Mucosa of descending colon (tissue), 3 donors: ENCODE data around the gene BPIFB3. TPM values are rescaled to one million over a fixed set of nuclear protein-coding genes. Genes with fewer than 3 reads are reported as not detected.
"Not testable (repeated sequence)": the region's sequence is repeated elsewhere in the genome, so short reads cannot be mapped to it uniquely, and the experiment has no call there.

Source experiments
- ATAC-seq: fragments of 200-7000 bp; cut with Tn5 transposase; one replicate; pipeline ENCODE4 v1.9.1; 2020; ENCODE audit warnings: mild to moderate bottlenecking, moderate library complexity
- DNase-seq, 3 donors: peaks; one replicate each; pipeline ENCODE4 v3.0.0-alpha.2; 2020
- H3K36me3 ChIP-seq: fragments of 200-600 bp; one replicate; pipeline ENCODE4 v1.8.0; 2021; ENCODE audit warnings: low read depth, mild to moderate bottlenecking
- H3K4me1 ChIP-seq: fragments of 200-600 bp; one replicate; pipeline ENCODE4 v1.8.0; 2021; ENCODE audit warnings: low read depth, mild to moderate bottlenecking
- H3K4me3 ChIP-seq: fragments of 200-600 bp; one replicate; pipeline ENCODE4 v1.8.0; 2021; ENCODE audit warnings: mild to moderate bottlenecking
- H3K9me3 ChIP-seq: fragments of 200-600 bp; one replicate; pipeline ENCODE4 v1.8.0; 2021; ENCODE audit warnings: mild to moderate bottlenecking
- CTCF ChIP-seq: fragments of 200-600 bp; IDR thresholded peaks from one replicate; pipeline ENCODE4 v1.8.0; 2022; ENCODE audit warnings: antibody characterized with exemption, mild to moderate bottlenecking
- intact Hi-C, 2 donors: fragments of 100-400 bp; cut with DNase I in 1 of 2; cut with micrococcal nuclease in 1 of 2; formaldehyde crosslinking; loops; one replicate each; pipeline versions ENCODE4 v1.11.0 to v1.11.1; 2022; cut with DNase I, micrococcal nuclease
- total RNA-seq, 3 donors: library from RNA; stranded (reverse); fragmentation: NEBNext Ultra II Directional in 2 of 3; extraction: Animal tissue kit (Norgen Biotek cat#: 25700) in 2 of 3; gene quantifications; one replicate each; pipeline versions ENCODE4 v1.2.1 to v1.2.4, GENCODE V29; 2021 to 2023
- donor health status: DM: no; HTN: no; CAD: no; lungs with moderate emphysema.
- donor health status: DM: no; HTN: no; CAD: no.
- donor health status: DM: no; HTN: yes; CAD: no.

The BPIFB3 gene
- total RNA-seq, 3 donors from 2014 or later, result not detected

GRCh38 chr20:33119725-33120720, 66.3 kb downstream of the BPIFB3 start:
- Histone ChIP-seq H3K4me1 (no peaks in the 10 kb centered on the region), H3K4me3 (no peak overlapping the region), H3K9me3 (no peaks in the 10 kb centered on the region), H3K36me3 (no peaks in the 10 kb centered on the region)
- no peak for DNase-seq
- no peak for TF ChIP-seq CTCF
- ATAC-seq, result no peak
- intact Hi-C loops, result no loop called here

DNA sequence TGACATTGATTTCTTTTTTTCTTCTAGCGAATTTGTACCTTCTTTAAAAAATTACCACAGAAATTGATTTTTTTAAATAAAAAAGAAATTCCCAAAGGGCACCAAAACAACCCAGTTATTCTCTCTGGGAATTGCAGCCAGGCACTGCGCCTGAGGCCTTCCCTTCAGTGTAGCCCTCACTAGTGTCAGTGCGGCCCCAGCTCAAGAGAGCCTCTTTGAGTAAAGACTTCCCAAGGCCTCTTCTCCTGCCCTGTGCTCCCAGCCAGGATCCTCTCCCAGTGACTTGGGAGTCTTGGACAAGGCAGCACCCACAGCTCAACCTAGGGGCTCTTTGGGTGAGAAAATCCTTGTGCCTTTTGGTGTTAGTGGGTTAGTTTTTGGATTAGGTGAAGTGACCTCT, 67.2 kb downstream of the BPIFB3 start:
- ATAC-seq (no peak), DNase-seq (no peak)
- H3K9me3 ChIP-seq, result no peaks in the 10 kb centered on the region
- H3K36me3 ChIP-seq, result no peaks in the 10 kb centered on the region
- no peak for TF ChIP-seq CTCF
- no peak overlapping the region for H3K4me3 ChIP-seq
- intact Hi-C loops, result no loop called here
- no peaks in the 10 kb centered on the region for H3K4me1 ChIP-seq

DNA sequence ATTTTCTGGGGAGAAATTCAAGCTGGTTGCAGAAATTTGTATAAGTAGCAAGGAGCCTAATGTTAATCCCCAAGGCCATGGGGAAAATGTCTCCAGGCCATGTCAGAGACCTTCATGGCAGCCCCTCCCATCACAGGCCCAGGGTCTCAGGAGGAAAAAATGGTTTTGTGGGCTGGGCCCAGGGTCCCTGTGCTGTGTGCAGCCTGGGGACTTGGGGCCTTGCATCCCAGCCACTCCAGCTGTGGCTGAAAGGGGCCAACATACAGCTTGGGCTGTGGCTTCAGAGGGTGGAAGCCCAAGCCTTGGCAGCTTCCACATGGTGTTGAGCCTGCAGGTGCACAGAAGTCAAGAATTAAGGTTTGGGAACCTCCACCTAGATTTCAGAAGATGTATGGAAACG, 68.6 kb downstream of the BPIFB3 start:
- intact Hi-C loops, H3K36me3 ChIP-seq, H3K4me3 ChIP-seq, ATAC-seq, DNase-seq, H3K9me3 ChIP-seq, H3K4me1 ChIP-seq: not testable (repeated sequence)

Other genes starting within 250 kb of the BPIFB3 start
- gene MAPRE1, start 233.9 kb upstream of the BPIFB3 start, total RNA-seq, result 100 to 1,000 TPM in 1 of 3 donors, 10 to 100 TPM in 2; 66.9 to 142 (median 85.9) TPM
- gene EFCAB8, start 195.0 kb upstream of the BPIFB3 start, total RNA-seq, result under 1 TPM in 2 of 3 donors, not detected in 1; 0.17 to 0.66 TPM
- gene SUN5, start 49.5 kb upstream of the BPIFB3 start, total RNA-seq, result not detected
- not detected for gene BPIFB2, start 46.2 kb upstream of the BPIFB3 start, total RNA-seq
- not detected for gene BPIFB6, start 22.3 kb upstream of the BPIFB3 start, total RNA-seq
- not detected for gene BPIFB4, start 25.7 kb downstream of the BPIFB3 start, total RNA-seq
- not detected for gene BPIFA2, start 114.3 kb downstream of the BPIFB3 start, total RNA-seq
- gene BPIFA3, start 163.4 kb downstream of the BPIFB3 start, total RNA-seq, result not detected
- not detected for gene BPIFA1, start 182.1 kb downstream of the BPIFB3 start, total RNA-seq
- not detected for gene BPIFB1, start 229.3 kb downstream of the BPIFB3 start, total RNA-seq